ENCODE results near the gene USP3.

USP3 gene

GRCh38 chr15:63597038-63597790, 92.8 kb downstream of the USP3 start, which contains the start of gene FBXL22:
Gene FBXL22, plus strand, starts transcription at chr15:63597387. Its CDS starts 6 bp downstream, at chr15:63597393.
- Histone ChIP-seq H3K9me3 (no peaks in the 10 kb centered on the region), H3K4me3 (ENCODE audit: low read depth in 1 of 2, low read length in 1 of 2) (no peak within 1 kb of the TSS), H3K36me3 (peaks cover 32% of the 10 kb centered on the region), H3K27me3 (peaks cover 11% of the 10 kb centered on the region), H3K4me1 (ENCODE audit: control insufficient read depth in 1 of 2, insufficient read depth in 1 of 2, low read depth in 1 of 2, low read length in 1 of 2) (peaks cover 27 to 28% of the 10 kb centered on the region in 2 experiments), H3K27ac (peak within 1 kb of the TSS; percentile 50)
- no peak for TF ChIP-seq CTCF (IDR thresholded peaks at IDR 0.05)

GRCh38 chr15:63597821-63598220, 93.4 kb downstream of the USP3 start:
- H3K4me1 ChIP-seq (ENCODE audit: control insufficient read depth in 1 of 2, insufficient read depth in 1 of 2, low read depth in 1 of 2, low read length in 1 of 2): peaks cover 27 to 28% of the 10 kb centered on the region in 2 experiments
- no peak overlapping the region for H3K4me3 ChIP-seq (ENCODE audit: low read depth in 1 of 2, low read length in 1 of 2)

GRCh38 chr15:63598473-63599400, 94.3 kb downstream of the USP3 start:
- TF ChIP-seq CTCF (IDR thresholded peaks at IDR 0.05): no peak
- peaks cover 11% of the 10 kb centered on the region for H3K27me3 ChIP-seq
- H3K4me3 ChIP-seq (ENCODE audit: low read depth in 1 of 2, low read length in 1 of 2): peak overlapping the region in 1 of 2 experiments; percentile 67
- H3K36me3 ChIP-seq: peaks cover 17% of the 10 kb centered on the region
- no peaks in the 10 kb centered on the region for H3K9me3 ChIP-seq
- peaks cover 27 to 28% of the 10 kb centered on the region in 2 experiments for H3K4me1 ChIP-seq (ENCODE audit: control insufficient read depth in 1 of 2, insufficient read depth in 1 of 2, low read depth in 1 of 2, low read length in 1 of 2)
- peak overlapping the region; percentile 59 for H3K27ac ChIP-seq

More at GRCh38 chr15:63597821-63598220, 93.4 kb downstream of the USP3 start:
- Histone ChIP-seq H3K27me3 (peaks cover 11% of the 10 kb centered on the region), H3K36me3 (peaks cover 26% of the 10 kb centered on the region), H3K27ac (no peak overlapping the region), H3K9me3 (no peaks in the 10 kb centered on the region)
- no peak for TF ChIP-seq CTCF (IDR thresholded peaks at IDR 0.05)

GRCh38 chr15:63599401-63600000, 95.1 kb downstream of the USP3 start:
- Histone ChIP-seq H3K27me3 (peaks cover 11% of the 10 kb centered on the region), H3K36me3 (peaks cover 10% of the 10 kb centered on the region), H3K9me3 (no peaks in the 10 kb centered on the region), H3K4me3 (ENCODE audit: low read depth in 1 of 2, low read length in 1 of 2) (peak overlapping the region; percentile 51 to 67), H3K4me1 (ENCODE audit: control insufficient read depth in 1 of 2, insufficient read depth in 1 of 2, low read depth in 1 of 2, low read length in 1 of 2) (peaks cover 27 to 28% of the 10 kb centered on the region in 2 experiments), H3K27ac (peak overlapping the region; percentile 59)
- no peak for TF ChIP-seq CTCF (IDR thresholded peaks at IDR 0.05)

GRCh38 chr15:63600001-63600615, 95.7 kb downstream of the USP3 start:
- peaks cover 11% of the 10 kb centered on the region for H3K27me3 ChIP-seq

More at GRCh38 chr15:63600001-63600615, 95.7 kb downstream of the USP3 start:
- Histone ChIP-seq H3K27ac (peak overlapping the region; percentile 59), H3K4me3 (ENCODE audit: low read depth in 1 of 2, low read length in 1 of 2) (peak overlapping the region; percentile 51 to 67), H3K4me1 (ENCODE audit: control insufficient read depth in 1 of 2, insufficient read depth in 1 of 2, low read depth in 1 of 2, low read length in 1 of 2) (peaks cover 27 to 28% of the 10 kb centered on the region in 2 experiments), H3K9me3 (no peaks in the 10 kb centered on the region), H3K36me3 (peaks cover 7% of the 10 kb centered on the region)
- TF ChIP-seq CTCF (IDR thresholded peaks at IDR 0.05): no peak
